ENCODE results near the gene SP140L.
"Not testable (repeated sequence)": the region's sequence is repeated elsewhere in the genome, so short reads cannot be mapped to it uniquely, and the experiment has no call there.

The SP140L gene

GRCh38 chr2:230347659-230348305 is 20.8 kb downstream of the SP140L start:
- Histone ChIP-seq H3K36me3 (ENCODE audit: control insufficient read depth, insufficient read depth, low read length) (no peaks in the 10 kb centered on the region), H3K4me1 (ENCODE audit: control insufficient read depth, insufficient read depth, low read length) (no peaks in the 10 kb centered on the region), H3K4me3 (ENCODE audit: low read length) (no peak overlapping the region), H3K9ac (ENCODE audit: low read length) (no peak overlapping the region), H3K27me3 (ENCODE audit: control insufficient read depth, insufficient read depth, low read length) (no peaks in the 10 kb centered on the region), H3K9me3 (ENCODE audit: control insufficient read depth, low read length) (no peaks in the 10 kb centered on the region)

DNA sequence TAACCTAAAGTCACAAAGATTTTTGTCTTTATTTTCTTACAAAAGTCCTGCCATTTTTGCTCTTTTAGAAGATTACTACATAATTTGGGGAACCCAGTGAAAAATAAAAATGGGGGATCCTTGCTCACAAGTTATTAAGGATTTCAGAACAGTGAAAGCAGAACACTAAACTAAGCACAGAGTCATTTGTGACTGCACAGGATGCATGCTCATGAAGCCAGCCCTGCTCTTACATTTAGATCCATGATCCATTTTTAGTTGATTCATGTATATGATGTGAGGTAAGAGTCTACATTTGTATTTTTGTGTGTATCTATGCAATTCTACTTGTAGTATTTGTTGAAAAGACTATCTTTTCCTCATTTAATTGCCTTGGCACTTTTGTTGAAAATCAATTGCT is 21.8 kb downstream of the SP140L start:
- Histone ChIP-seq H3K36me3 (ENCODE audit: control insufficient read depth, insufficient read depth, low read length) (no peaks in the 10 kb centered on the region), H3K4me3 (ENCODE audit: low read length) (no peak overlapping the region), H3K27me3 (ENCODE audit: control insufficient read depth, insufficient read depth, low read length) (no peaks in the 10 kb centered on the region), H3K9me3 (ENCODE audit: control insufficient read depth, low read length) (no peaks in the 10 kb centered on the region), H3K9ac (ENCODE audit: low read length) (no peak overlapping the region), H3K4me1 (ENCODE audit: control insufficient read depth, insufficient read depth, low read length) (no peaks in the 10 kb centered on the region)

GRCh38 chr2:230356084-230356483 is 29.1 kb downstream of the SP140L start:
- H3K4me1 ChIP-seq (ENCODE audit: control insufficient read depth, insufficient read depth, low read length), result no peaks in the 10 kb centered on the region
- H3K9ac ChIP-seq (ENCODE audit: low read length), result no peak overlapping the region
- no peaks in the 10 kb centered on the region for H3K36me3 ChIP-seq (ENCODE audit: control insufficient read depth, insufficient read depth, low read length)
- no peaks in the 10 kb centered on the region for H3K27me3 ChIP-seq (ENCODE audit: control insufficient read depth, insufficient read depth, low read length)
- no peaks in the 10 kb centered on the region for H3K9me3 ChIP-seq (ENCODE audit: control insufficient read depth, low read length)
- no peak overlapping the region for H3K4me3 ChIP-seq (ENCODE audit: low read length)

DNA sequence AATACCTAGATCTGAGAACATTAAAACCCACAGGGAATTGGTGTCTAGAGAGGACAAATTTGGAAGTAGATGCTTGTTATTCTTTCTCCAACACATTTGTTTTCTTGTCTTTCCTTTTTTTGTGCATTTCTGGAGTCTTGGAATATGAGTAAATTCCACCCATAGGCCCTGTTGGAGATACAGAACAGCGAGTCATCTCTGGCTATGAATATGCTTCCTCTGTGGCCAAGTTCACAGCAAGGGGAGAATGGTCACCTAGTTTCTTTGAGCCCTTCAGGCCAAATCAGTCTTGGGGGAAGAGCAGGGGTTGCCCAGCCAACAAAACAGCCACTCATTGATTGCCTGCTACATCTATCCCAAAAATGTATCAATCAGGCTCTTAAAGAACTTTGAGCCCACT is 31.3 kb downstream of the SP140L start:
- no peaks in the 10 kb centered on the region for H3K9me3 ChIP-seq (ENCODE audit: control insufficient read depth, low read length)
- H3K4me1 ChIP-seq (ENCODE audit: control insufficient read depth, insufficient read depth, low read length), result no peaks in the 10 kb centered on the region
- H3K9ac ChIP-seq (ENCODE audit: low read length), result no peak overlapping the region
- no peak overlapping the region for H3K4me3 ChIP-seq (ENCODE audit: low read length)
- H3K36me3 ChIP-seq (ENCODE audit: control insufficient read depth, insufficient read depth, low read length), result no peaks in the 10 kb centered on the region
- no peaks in the 10 kb centered on the region for H3K27me3 ChIP-seq (ENCODE audit: control insufficient read depth, insufficient read depth, low read length)

GRCh38 chr2:230360028-230360427 is 33.0 kb downstream of the SP140L start:
- Histone ChIP-seq H3K9ac (ENCODE audit: low read length) (no peak overlapping the region), H3K36me3 (ENCODE audit: control insufficient read depth, insufficient read depth, low read length) (no peaks in the 10 kb centered on the region), H3K27me3 (ENCODE audit: control insufficient read depth, insufficient read depth, low read length) (no peaks in the 10 kb centered on the region), H3K9me3 (ENCODE audit: control insufficient read depth, low read length) (no peaks in the 10 kb centered on the region), H3K4me3 (ENCODE audit: low read length) (no peak overlapping the region), H3K4me1 (ENCODE audit: control insufficient read depth, insufficient read depth, low read length) (no peaks in the 10 kb centered on the region)

GRCh38 chr2:230362030-230362691 is 35.2 kb downstream of the SP140L start:
- no peaks in the 10 kb centered on the region for H3K9me3 ChIP-seq (ENCODE audit: control insufficient read depth, low read length)
- no peak overlapping the region for H3K9ac ChIP-seq (ENCODE audit: low read length)
- no peaks in the 10 kb centered on the region for H3K36me3 ChIP-seq (ENCODE audit: control insufficient read depth, insufficient read depth, low read length)
- H3K4me3 ChIP-seq (ENCODE audit: low read length), result no peak overlapping the region
- H3K4me1 ChIP-seq (ENCODE audit: control insufficient read depth, insufficient read depth, low read length), result no peaks in the 10 kb centered on the region
- no peaks in the 10 kb centered on the region for H3K27me3 ChIP-seq (ENCODE audit: control insufficient read depth, insufficient read depth, low read length)

DNA sequence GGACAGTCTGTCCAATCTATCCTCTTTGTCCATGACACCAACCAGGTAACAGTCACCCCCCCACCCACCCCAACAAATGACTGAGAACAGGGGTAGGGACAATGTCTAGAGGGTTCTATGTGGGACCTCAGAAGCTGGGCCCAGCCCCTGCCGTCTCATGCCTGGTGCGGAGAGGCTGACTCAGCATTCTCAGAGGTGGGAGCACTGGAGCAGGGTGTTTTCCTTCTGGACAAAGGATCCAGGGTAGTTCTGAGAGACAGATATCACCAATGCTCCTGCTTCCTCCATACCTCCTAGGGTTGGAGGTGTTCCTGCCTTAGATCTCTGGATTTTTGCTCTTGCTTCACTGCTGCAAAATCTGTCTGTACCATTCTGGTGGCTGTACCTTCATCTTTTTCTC is 55.1 kb downstream of the SP140L start:
- Histone ChIP-seq H3K27me3 (ENCODE audit: control insufficient read depth, insufficient read depth, low read length) (no peaks in the 10 kb centered on the region), H3K36me3 (ENCODE audit: control insufficient read depth, insufficient read depth, low read length) (peaks cover 3% of the 10 kb centered on the region), H3K4me3 (ENCODE audit: low read length) (no peak overlapping the region), H3K9me3 (ENCODE audit: control insufficient read depth, low read length) (no peaks in the 10 kb centered on the region), H3K4me1 (ENCODE audit: control insufficient read depth, insufficient read depth, low read length) (no peaks in the 10 kb centered on the region), H3K9ac (ENCODE audit: low read length) (no peak overlapping the region)

DNA sequence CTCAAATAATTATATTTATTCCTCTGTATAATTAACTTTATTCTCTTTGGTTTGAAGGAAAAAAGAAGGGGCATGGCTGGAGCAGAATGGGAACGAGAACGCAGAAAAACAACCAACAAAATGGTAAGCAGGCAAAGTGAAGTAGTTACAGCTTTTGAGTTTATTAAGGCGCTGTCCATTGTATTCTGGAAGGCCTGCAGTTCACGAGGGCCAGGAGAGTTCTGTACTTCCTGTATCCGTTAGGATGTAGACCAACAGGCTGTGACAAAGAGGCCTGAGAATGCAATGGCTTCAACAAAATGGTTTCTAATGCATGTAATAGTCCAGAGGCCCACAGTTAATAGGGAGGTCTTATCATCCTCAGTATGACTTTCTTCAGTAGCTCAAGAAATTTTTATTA is 56.5 kb downstream of the SP140L start:
- Histone ChIP-seq H3K27me3 (ENCODE audit: control insufficient read depth, insufficient read depth, low read length) (no peaks in the 10 kb centered on the region), H3K9ac (ENCODE audit: low read length) (no peak overlapping the region), H3K4me1 (ENCODE audit: control insufficient read depth, insufficient read depth, low read length) (no peaks in the 10 kb centered on the region), H3K4me3 (ENCODE audit: low read length) (no peak overlapping the region), H3K9me3 (ENCODE audit: control insufficient read depth, low read length) (no peaks in the 10 kb centered on the region), H3K36me3 (ENCODE audit: control insufficient read depth, insufficient read depth, low read length) (peaks cover 3% of the 10 kb centered on the region)

DNA sequence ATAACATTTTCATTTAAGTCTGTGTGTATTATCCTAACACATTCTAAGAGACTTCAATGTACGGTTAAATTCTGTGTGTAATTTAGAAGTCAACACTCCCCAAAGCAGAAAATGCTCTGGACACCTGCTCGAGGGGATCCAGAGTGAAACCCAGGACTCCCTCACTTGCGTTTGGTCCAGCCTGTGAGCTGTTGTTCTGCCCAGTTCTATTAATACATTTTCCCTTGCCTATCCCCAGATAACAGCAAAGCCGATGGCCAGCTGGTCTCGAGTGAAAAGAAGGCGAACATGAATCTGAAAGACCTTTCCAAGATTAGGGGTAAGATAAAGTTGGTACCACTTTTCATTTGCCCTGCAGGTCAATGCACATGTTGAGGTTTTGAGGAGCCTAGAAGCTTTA is 58.0 kb downstream of the SP140L start:
- no peak overlapping the region for H3K9ac ChIP-seq (ENCODE audit: low read length)
- H3K27me3 ChIP-seq (ENCODE audit: control insufficient read depth, insufficient read depth, low read length), result no peaks in the 10 kb centered on the region
- peaks cover 3% of the 10 kb centered on the region for H3K36me3 ChIP-seq (ENCODE audit: control insufficient read depth, insufficient read depth, low read length)
- H3K9me3 ChIP-seq (ENCODE audit: control insufficient read depth, low read length), result no peaks in the 10 kb centered on the region
- no peaks in the 10 kb centered on the region for H3K4me1 ChIP-seq (ENCODE audit: control insufficient read depth, insufficient read depth, low read length)
- no peak overlapping the region for H3K4me3 ChIP-seq (ENCODE audit: low read length)

GRCh38 chr2:230394301-230394700 is 67.3 kb downstream of the SP140L start:
- Histone ChIP-seq H3K36me3 (ENCODE audit: control insufficient read depth, insufficient read depth, low read length) (no peaks in the 10 kb centered on the region), H3K4me1 (ENCODE audit: control insufficient read depth, insufficient read depth, low read length) (no peaks in the 10 kb centered on the region), H3K9ac (ENCODE audit: low read length) (no peak overlapping the region), H3K27me3 (ENCODE audit: control insufficient read depth, insufficient read depth, low read length) (no peaks in the 10 kb centered on the region), H3K9me3 (ENCODE audit: control insufficient read depth, low read length) (no peaks in the 10 kb centered on the region), H3K4me3 (ENCODE audit: low read length) (no peak overlapping the region)

GRCh38 chr2:230398698-230399097 is 71.7 kb downstream of the SP140L start:
- H3K4me1 ChIP-seq (ENCODE audit: control insufficient read depth, insufficient read depth, low read length); H3K9ac ChIP-seq (ENCODE audit: low read length); H3K36me3 ChIP-seq (ENCODE audit: control insufficient read depth, insufficient read depth, low read length); H3K27me3 ChIP-seq (ENCODE audit: control insufficient read depth, insufficient read depth, low read length); H3K9me3 ChIP-seq (ENCODE audit: control insufficient read depth, low read length); H3K4me3 ChIP-seq (ENCODE audit: low read length): not testable (repeated sequence)

- Histone ChIP-seq H3K9me3 (ENCODE audit: control insufficient read depth, low read length) (no peaks in the 10 kb centered on the region), H3K9ac (ENCODE audit: low read length) (no peak overlapping the region), H3K4me3 (ENCODE audit: low read length) (no peak overlapping the region), H3K4me1 (ENCODE audit: control insufficient read depth, insufficient read depth, low read length) (no peaks in the 10 kb centered on the region), H3K27me3 (ENCODE audit: control insufficient read depth, insufficient read depth, low read length) (no peaks in the 10 kb centered on the region), H3K36me3 (ENCODE audit: control insufficient read depth, insufficient read depth, low read length) (no peaks in the 10 kb centered on the region)
Observed at GRCh38 chr2:230400041-230400440, 73.0 kb downstream of the SP140L start.

DNA sequence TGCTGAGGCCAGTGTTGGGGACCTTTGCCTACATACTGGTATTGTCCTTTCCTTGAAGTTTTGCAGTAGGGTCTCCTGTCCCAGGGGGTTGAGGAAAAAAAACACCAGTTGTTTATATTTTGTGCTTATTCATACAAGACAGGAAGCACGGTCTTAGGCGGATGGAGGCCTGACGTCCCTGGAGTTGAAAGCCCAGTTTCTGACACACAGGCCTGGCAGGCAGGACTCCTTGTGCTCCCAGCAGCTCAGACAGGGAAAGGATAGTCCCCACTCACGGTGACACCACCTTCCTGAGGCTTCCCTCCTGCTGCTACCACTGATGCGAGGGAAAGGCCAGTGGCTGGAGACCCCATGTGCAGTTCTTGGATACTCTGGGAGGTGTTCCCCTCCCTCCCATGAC is 73.5 kb downstream of the SP140L start:
- Histone ChIP-seq H3K27me3 (ENCODE audit: control insufficient read depth, insufficient read depth, low read length) (no peaks in the 10 kb centered on the region), H3K4me1 (ENCODE audit: control insufficient read depth, insufficient read depth, low read length) (no peaks in the 10 kb centered on the region), H3K9ac (ENCODE audit: low read length) (no peak overlapping the region), H3K4me3 (ENCODE audit: low read length) (no peak overlapping the region), H3K9me3 (ENCODE audit: control insufficient read depth, low read length) (no peaks in the 10 kb centered on the region), H3K36me3 (ENCODE audit: control insufficient read depth, insufficient read depth, low read length) (no peaks in the 10 kb centered on the region)

All from mucosa of stomach (tissue), 1 donor.